ENCODE measurements around the gene FAM111A. TPM values are rescaled to one million over a fixed set of nuclear protein-coding genes. Genes with fewer than 3 reads are reported as not detected.
A peak's percentile ranks its signal among the peaks of the same experiment; 100 is the strongest.

The FAM111A gene
- total RNA-seq, 1 donor: 60.0 TPM

GRCh38 chr11:59144096-59144495, 1.4 kb downstream of the FAM111A start:
- TF ChIP-seq CTCF (IDR thresholded peaks at IDR 0.05; ENCODE audit: insufficient read depth, low read depth, low read length): no peak
- no peak for DNase-seq (ENCODE audit: low read depth)
- peak overlapping the region; percentile 61 for H3K4me3 ChIP-seq (ENCODE audit: low read depth, low read length)

GRCh38 chr11:59144579-59145345, 2.1 kb downstream of the FAM111A start:
- peak; percentile 5 for TF ChIP-seq CTCF (IDR thresholded peaks at IDR 0.05; ENCODE audit: insufficient read depth, low read depth, low read length)
- peak; percentile 90 for DNase-seq (ENCODE audit: low read depth)
- peak overlapping the region; percentile 61 for H3K4me3 ChIP-seq (ENCODE audit: low read depth, low read length)

- DNase-seq (ENCODE audit: low read depth): peak; percentile 92
- no peak for TF ChIP-seq CTCF (IDR thresholded peaks at IDR 0.05; ENCODE audit: insufficient read depth, low read depth, low read length)
- peak overlapping the region; percentile 61 for H3K4me3 ChIP-seq (ENCODE audit: low read depth, low read length)
Observed at GRCh38 chr11:59145534-59145933, 2.9 kb downstream of the FAM111A start.

GRCh38 chr11:59151761-59152160, 9.1 kb downstream of the FAM111A start:
- H3K4me3 ChIP-seq (ENCODE audit: low read depth, low read length): no peak overlapping the region
- no peak for TF ChIP-seq CTCF (IDR thresholded peaks at IDR 0.05; ENCODE audit: insufficient read depth, low read depth, low read length)
- no peak for DNase-seq (ENCODE audit: low read depth)

- DNase-seq (ENCODE audit: low read depth): no peak
- no peak overlapping the region for H3K4me3 ChIP-seq (ENCODE audit: low read depth, low read length)
- no peak for TF ChIP-seq CTCF (IDR thresholded peaks at IDR 0.05; ENCODE audit: insufficient read depth, low read depth, low read length)
Observed at GRCh38 chr11:59152312-59152951, 9.8 kb downstream of the FAM111A start.

- DNase-seq (ENCODE audit: low read depth): no peak
- no peak for TF ChIP-seq CTCF (IDR thresholded peaks at IDR 0.05; ENCODE audit: insufficient read depth, low read depth, low read length)
- no peak overlapping the region for H3K4me3 ChIP-seq (ENCODE audit: low read depth, low read length)
Observed at GRCh38 chr11:59154610-59155009, 12.0 kb downstream of the FAM111A start.

All from fibroblast of villous mesenchyme (primary cell).